HK-2 (cell line): ENCODE data around the gene CUBN.
A peak's percentile ranks its signal among the peaks of the same experiment; 100 is the strongest.

Experiments used
- DNase-seq: peaks from one replicate; pipeline ENCODE4 v3.0.0-alpha.2; 2018; ENCODE audit not compliant: unreplicated experiment

CUBN gene

DNA sequence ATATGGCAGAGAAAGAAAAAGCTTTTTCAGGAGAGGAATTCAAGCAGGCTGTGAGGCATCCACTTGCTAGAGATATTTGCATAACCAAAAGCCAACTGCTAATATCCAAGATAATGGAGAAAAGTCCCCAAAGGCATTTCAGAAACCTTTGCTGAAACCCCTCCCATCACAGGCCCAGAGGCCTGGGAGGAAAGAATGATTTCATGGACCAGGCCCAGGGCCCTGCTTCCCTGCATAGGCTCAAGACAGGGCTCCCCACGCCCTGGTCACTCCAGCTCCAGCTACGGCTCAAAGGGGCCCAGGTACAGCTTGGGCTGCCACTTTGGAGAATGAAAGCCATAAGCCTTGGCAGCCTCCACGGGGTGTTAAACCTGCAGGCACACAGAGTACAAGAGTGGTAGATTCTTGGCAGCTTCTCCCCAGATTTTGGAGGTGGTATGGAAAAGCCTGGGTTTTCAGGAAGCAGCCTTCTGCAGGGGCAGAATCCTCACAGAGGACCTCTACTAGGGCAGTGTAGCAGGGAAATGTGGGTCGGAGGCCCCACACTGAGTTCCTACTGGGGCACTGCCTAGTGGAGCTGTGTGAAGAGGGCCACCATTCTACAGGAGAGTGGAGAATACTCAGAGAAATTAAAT lies 306.8 kb downstream of the CUBN start:
- DNase-seq = no peak

DNA sequence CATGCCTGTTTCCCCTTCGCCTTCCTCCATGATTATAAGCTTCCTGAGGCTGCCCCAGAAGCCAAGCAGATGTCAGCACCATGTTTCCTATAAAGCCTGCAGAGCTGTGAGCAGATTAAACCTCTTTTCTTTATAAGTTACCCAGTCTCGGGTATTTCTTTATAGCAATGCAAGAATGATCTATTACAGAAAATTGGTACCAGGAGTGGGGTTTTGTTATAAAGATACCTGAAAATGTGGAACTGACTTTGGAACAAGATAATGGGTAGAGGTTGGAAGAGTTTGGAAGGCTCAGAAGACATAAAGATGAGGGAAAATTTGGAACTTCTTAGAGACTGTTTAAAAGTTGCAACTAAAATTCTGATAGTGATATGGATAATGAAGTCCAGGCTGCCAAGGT lies 307.6 kb downstream of the CUBN start:
- DNase-seq = no peak

DNA sequence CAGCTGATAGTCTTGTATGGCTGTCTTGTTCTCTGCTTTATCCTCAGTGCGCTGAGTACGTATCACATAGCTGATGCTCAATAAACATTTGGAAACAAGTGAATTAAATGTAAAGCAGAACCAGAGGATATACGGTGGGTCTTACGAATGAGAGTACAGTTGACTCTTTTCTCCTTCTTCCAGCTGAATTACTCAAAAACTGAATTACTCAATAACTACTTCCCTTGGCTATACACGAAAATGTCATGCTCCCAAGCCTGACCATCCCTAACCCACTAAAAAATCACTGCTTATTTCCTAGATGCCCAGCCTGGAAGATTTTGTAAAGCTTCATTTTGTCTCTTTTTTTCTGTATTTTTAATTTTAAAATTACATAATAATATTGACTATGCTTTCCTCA lies 309.2 kb downstream of the CUBN start:
- no peak for DNase-seq

GRCh38 chr10:16820018-16820417 lies 309.6 kb downstream of the CUBN start:
- no peak for DNase-seq

- no peak for DNase-seq
Observed at GRCh38 chr10:16819436-16819835, 310.2 kb downstream of the CUBN start.

DNA sequence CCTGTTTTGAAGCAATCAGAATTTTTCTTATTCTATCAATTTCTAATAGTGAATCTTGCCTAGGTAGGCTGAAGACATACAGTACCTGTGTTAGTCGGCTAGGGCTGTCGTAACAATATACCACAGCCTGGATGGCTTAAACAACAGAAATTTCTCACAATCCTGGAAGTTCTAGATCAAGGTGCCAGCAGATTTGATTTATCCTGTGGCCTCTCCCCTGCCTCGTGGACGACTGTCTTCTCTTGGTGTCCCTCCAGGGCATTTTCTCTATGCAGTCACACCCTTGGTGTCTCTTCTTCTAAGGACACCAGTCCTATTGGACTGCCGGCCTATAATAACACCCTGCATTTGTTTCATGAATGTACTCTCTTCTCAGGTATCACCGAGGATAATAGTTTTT lies 310.6 kb downstream of the CUBN start:
- DNase-seq = no peak

GRCh38 chr10:16817125-16818019 lies 312.2 kb downstream of the CUBN start, which contains the start of gene RSU1:
Gene RSU1 (minus strand): TSS chr10:16817424. CDS start chr10:16817081, 343 bp downstream.
- DNase-seq = peak; percentile 96

DNA sequence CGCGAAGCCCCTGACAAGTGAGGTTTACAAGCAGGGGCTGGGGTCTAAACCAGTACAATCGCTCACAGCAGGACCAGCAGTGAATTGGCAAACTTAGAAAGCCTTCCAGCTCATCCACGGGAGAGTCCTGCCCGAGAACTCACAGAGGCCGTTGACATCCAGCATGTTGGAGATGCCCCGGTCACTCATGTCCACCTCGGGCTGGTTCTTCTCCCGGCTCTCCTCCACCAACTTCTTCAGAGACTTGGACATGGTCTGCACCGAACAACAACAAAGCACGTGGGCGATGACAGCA lies 312.8 kb downstream of the CUBN start:
- DNase-seq = no peak

- DNase-seq = no peak
Observed at GRCh38 chr10:16816171-16816570, 313.4 kb downstream of the CUBN start.

- DNase-seq = no peak
Observed at GRCh38 chr10:16814012-16814411, 315.6 kb downstream of the CUBN start.

DNA sequence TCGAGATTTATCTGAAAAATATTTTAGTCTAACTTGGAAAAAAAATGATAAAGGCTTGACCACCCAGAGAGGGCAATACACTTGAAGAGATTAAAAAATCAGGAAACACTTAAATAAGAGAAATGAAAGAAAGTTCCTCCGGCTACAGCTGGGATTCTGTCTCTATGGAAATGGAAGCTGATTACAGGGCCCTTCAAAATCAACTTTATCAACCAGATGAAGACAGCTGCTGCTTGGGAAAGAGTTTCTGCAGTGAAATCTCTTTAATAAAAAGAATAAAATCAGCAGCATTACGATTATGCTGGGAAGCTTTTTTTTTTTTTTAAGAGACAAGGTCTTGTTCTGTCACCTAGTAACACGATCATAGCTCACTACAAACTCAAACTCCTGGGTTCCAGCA lies 316.9 kb downstream of the CUBN start:
- DNase-seq = no peak

- no peak for DNase-seq
Observed at GRCh38 chr10:16811765-16812164, 317.8 kb downstream of the CUBN start.

DNA sequence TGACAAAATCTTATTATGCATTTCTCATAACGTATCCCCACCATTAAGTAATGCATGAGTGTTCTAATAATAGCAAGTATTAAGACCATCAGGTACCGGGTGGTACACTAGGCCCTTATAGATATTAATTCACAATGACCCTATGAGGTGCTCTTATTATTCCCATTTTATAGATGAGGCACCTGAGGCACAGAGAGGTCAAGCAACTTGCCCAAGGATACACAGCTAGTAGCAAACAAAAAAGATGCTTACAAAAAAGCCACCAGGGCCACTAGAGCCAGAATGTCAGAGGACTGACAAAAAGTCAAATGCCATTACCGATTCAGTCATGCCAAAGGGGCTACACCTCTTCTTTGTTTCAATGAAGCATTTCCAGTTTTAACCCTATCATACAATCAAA lies 318.3 kb downstream of the CUBN start:
- DNase-seq = no peak

GRCh38 chr10:16809074-16809718 lies 320.4 kb downstream of the CUBN start:
- peak; percentile 11 for DNase-seq

- no peak for DNase-seq
Observed at GRCh38 chr10:16804123-16804522, 325.5 kb downstream of the CUBN start.

DNA sequence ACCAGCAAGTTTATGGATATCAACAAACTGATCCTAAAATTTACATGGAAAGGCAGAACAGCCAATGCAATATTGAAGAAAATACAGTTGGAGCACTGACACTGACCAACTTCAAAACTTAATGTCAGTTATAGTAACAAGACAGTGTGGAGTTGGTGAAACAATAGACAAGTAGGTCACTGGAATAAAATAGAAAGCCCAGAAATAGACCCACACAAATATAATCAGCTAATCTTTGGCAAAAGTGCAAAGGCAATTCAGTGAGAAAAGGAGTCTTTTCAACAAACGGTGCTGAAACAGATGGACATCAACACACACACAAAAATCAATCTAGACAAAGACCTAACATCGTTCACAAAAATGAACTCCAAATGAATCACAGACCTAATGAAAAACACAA lies 326.1 kb downstream of the CUBN start:
- DNase-seq = no peak

DNA sequence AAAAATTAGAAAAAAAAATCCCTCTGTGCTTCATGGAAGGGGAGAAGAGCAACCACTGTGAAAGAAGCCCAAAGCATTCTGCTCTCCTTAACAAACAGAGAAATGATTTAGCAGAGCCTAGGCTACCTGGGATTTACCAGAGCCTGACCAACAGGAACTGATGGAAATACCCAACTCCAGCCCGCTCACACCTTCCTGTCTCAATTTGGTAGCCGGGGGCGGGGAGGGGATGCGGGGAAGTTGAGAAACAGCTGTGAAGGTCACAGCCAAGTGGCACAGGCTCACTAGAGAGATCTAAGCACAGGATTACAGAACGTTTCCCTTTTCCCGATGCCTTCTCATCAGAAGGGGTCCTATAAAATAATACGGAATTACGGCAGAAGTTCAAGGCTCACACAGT lies 330.0 kb downstream of the CUBN start:
- no peak for DNase-seq

DNA sequence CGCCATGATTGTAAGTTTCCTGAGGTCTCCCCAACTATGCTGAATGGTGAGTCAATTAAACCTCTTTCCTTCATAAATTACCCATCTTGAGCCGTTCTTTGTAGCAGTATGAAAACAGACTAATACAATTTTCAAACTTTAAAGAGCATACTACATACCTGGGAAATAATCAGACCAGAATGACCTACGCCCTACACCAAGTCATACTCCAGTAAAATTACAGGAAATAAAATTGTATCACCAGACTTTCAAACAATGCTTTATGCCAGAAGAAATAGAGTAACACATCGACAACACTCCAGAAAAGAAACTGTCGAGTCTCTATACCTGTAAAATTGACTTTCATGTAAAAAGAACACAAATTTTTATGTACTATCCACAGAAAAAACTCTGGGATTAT lies 331.0 kb downstream of the CUBN start:
- DNase-seq = no peak

DNA sequence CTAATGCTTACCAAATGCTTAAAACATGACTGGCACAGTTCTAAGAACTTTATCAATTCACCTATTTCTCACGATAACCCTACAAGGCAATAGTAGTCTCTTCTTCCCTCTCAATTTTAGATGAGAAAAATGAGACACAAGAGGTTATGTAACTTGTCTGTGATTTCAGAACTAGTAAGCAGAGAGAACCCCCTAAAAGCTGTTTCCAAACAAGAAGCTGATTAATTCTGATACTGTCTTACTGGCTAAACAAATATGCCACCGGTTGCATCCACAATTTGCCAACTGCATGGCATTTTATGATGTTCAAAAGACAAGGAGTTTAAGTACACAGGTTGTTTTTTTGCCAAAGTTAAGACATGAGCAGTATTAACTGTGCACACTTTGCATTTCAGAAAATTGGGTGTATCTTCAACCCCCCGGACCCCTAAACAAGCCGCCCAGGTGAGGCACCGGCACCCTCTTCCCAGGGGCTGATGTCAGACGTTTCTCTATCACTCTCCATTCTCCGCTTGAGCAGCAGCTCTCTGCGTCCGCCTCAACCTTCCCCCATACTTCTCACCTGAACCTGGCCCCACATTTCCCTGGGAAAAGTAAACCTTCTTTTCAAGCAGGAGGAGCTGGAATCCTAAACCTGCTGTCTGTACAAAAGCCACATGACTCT lies 334.1 kb downstream of the CUBN start:
- DNase-seq = no peak

GRCh38 chr10:16794005-16794404 lies 335.6 kb downstream of the CUBN start:
- no peak for DNase-seq

DNA sequence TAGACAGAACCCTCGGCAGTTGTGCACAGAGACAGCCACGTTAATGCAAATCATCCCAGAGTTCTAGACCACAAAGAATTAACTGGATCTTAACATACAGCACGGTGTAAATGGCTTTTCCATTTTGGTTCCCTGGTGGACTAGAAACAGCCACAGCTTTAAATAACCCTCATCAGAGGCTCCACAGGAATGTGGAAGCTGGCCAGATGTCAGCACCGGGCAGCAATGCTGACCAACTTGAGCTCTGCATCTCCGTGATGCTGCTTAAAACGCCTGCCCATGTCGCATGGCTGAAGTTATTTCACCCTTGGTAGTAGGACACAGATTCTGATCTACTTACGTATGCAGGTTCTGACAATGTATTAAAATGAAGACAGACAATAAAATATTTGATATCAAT lies 336.9 kb downstream of the CUBN start:
- no peak for DNase-seq

DNA sequence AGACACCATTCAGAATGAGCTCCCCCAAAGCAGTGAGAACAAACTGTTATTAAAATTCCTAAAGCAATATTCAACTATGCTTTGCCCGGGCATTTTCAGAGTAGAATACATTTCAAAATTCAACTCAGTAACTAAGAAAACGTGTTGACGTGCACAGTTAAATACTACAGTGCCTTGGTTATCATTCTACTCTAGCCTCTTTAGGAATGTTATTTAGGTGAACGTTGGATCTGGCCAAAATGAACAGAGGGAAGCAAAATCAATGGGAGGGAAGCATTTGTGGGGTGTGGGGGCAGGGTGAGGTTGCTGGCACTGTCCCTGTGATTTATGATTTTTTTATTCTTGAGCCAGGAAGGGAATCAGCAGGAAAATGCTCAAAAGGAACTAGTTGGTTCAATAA lies 339.8 kb downstream of the CUBN start:
- DNase-seq = no peak

DNA sequence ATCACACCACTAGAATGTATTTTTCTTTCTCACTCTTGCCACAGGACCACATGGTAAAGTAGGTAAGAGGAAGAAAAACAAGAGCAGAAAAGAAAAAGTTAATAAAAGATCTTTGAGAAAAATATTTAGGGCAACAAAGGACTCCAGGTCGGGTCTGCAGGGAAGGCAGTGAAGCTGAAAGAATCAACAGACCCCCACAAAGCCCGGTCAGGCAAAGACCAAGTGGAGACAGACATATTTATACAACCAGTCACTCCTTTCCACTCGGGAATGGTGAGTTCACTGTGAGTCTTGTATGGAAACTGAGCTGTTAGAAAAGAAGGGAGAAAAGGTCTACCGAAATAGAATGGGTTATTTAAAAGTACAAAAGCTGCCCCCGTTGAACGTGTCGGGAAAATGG lies 340.4 kb downstream of the CUBN start:
- DNase-seq = no peak
